Measurements from ENCODE around the gene PCBP3. TPM values are rescaled to one million over a fixed set of nuclear protein-coding genes. Genes with fewer than 3 reads are reported as not detected.

The PCBP3 gene
- total RNA-seq, 1 experiment from 2014 or later, result 10.9 TPM

DNA sequence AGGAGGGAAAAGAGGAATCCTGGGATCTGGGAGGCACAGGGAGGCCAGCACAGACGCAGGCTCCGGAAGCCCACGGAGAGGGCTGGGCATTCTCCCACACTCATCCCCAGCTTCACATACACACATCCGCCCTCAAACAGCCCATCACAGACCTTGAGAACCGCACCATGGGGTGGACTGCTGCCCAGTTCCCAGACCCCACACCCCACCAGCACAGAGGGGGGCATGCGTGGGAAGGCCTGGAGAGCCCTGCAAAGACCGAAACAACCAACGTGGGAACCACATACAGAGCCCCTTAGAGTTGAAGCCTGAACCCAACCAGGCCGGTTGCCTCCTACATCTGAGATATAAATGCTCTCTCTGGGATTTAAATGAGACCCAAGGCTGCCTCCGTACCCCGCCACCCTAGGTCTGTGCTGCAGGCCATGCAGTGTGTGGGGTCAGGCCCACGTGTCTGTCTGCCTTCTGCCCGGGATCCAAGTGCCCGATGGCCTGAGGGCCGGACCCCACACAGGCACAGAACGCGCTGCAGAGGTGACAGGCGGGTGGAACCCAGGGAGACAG lies 211.8 kb downstream of the PCBP3 start:
- no peak overlapping the region for H3K23ac ChIP-seq (ENCODE audit: insufficient read length, low read depth, low read length)
- H4K20me1 ChIP-seq (ENCODE audit: control insufficient read depth, insufficient read depth, insufficient read length), result no peaks in the 10 kb centered on the region
- H2BK5ac ChIP-seq (ENCODE audit: insufficient read length, low read length), result no peak overlapping the region
- no peak overlapping the region for H2BK20ac ChIP-seq (ENCODE audit: low read depth, low read length, poor library complexity, severe bottlenecking)
- no peaks in the 10 kb centered on the region for H3K23me2 ChIP-seq (ENCODE audit: insufficient read length, low read depth, low read length, poor library complexity, severe bottlenecking)
- H3K4me1 ChIP-seq (ENCODE audit: insufficient read depth, low read length), result no peaks in the 10 kb centered on the region
- Mint-ChIP-seq H3K36me3 (ENCODE audit: insufficient read depth in 1 of 3, low read depth in 3 of 3) (no peaks in the 10 kb centered on the region), H3K27me3 (ENCODE audit: low read depth) (no peaks in the 10 kb centered on the region), H3K27ac (peak overlapping the region in 1 of 3 experiments; percentile 87; a peak in 4 of 7 replicates), H3K4me1 (peaks cover 33 to 34% of the 10 kb centered on the region in 2 experiments), H3K9me3 (no peaks in the 10 kb centered on the region), H3K4me3 (no peak overlapping the region)
- H3K79me1 ChIP-seq (ENCODE audit: insufficient read depth, low read depth, low read length, poor library complexity, severe bottlenecking), result no peaks in the 10 kb centered on the region
- no peak overlapping the region for H2BK120ac ChIP-seq (ENCODE audit: low read depth, low read length, poor library complexity, severe bottlenecking)
- no peak overlapping the region for H3K4ac ChIP-seq (ENCODE audit: low read depth, low read length)
- H3K14ac ChIP-seq (ENCODE audit: insufficient read depth, low read length), result no peak overlapping the region
- H3K9me3 ChIP-seq (ENCODE audit: control insufficient read depth, low read depth, low read length), result no peaks in the 10 kb centered on the region
- H2AK5ac ChIP-seq (ENCODE audit: insufficient read length, low read length), result no peak overlapping the region
- H3K56ac ChIP-seq (ENCODE audit: insufficient read length, low read depth, low read length), result no peak overlapping the region
- H3K9ac ChIP-seq (ENCODE audit: extremely low read depth, insufficient read length, low read length), result no peak overlapping the region
- no peak overlapping the region for H2BK12ac ChIP-seq (ENCODE audit: insufficient read length, low read depth, low read length)
- no peak overlapping the region for H3T11ph ChIP-seq (ENCODE audit: low read length)
- H4K91ac ChIP-seq (ENCODE audit: insufficient read length, low read depth, low read length), result no peak overlapping the region
- TF ChIP-seq, protein P1, sequence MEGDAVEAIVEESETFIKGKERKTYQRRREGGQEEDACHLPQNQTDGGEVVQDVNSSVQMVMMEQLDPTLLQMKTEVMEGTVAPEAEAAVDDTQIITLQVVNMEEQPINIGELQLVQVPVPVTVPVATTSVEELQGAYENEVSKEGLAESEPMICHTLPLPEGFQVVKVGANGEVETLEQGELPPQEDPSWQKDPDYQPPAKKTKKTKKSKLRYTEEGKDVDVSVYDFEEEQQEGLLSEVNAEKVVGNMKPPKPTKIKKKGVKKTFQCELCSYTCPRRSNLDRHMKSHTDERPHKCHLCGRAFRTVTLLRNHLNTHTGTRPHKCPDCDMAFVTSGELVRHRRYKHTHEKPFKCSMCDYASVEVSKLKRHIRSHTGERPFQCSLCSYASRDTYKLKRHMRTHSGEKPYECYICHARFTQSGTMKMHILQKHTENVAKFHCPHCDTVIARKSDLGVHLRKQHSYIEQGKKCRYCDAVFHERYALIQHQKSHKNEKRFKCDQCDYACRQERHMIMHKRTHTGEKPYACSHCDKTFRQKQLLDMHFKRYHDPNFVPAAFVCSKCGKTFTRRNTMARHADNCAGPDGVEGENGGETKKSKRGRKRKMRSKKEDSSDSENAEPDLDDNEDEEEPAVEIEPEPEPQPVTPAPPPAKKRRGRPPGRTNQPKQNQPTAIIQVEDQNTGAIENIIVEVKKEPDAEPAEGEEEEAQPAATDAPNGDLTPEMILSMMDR (conservative IDR thresholded peaks at IDR 0.05), result no peak
- DNase-seq, result peak; percentile 23
- no peak overlapping the region for H3K4me2 ChIP-seq (ENCODE audit: insufficient read depth, insufficient read length, low read length)
- no peak overlapping the region for H4K5ac ChIP-seq (ENCODE audit: insufficient read length, low read depth, low read length)
- no CpG with 5 or more reads among the region's 18 CpGs for WGBS (ENCODE audit: extremely low coverage, insufficient read length, low lambda C conversion rate)
- H3K79me2 ChIP-seq (ENCODE audit: insufficient read depth, low read length), result no peaks in the 10 kb centered on the region
- H4K8ac ChIP-seq (replicated peaks; ENCODE audit: insufficient read length, low read depth, low read length), result no peak overlapping the region
- no peaks in the 10 kb centered on the region for H3K27me3 ChIP-seq (ENCODE audit: insufficient read depth, low read length)
- no peak overlapping the region for H3K27ac ChIP-seq (ENCODE audit: insufficient read length, low read depth, low read length)
- 0 out of 2 replicates have a peak overlapping the region, but pooled peaks have one; percentile 59 for H2BK15ac ChIP-seq (ENCODE audit: low read depth, low read length)
- H3K18ac ChIP-seq (ENCODE audit: insufficient read length, low read depth, low read length), result no peak overlapping the region
- H2AFZ ChIP-seq (ENCODE audit: low read length), result no peak overlapping the region
